ENCODE results near the gene CBX4. TPM values are rescaled to one million over a fixed set of nuclear protein-coding genes. Genes with fewer than 3 reads are reported as not detected.

CBX4 gene
- total RNA-seq, 1 donor from 2014 or later = 16.9 TPM

DNA sequence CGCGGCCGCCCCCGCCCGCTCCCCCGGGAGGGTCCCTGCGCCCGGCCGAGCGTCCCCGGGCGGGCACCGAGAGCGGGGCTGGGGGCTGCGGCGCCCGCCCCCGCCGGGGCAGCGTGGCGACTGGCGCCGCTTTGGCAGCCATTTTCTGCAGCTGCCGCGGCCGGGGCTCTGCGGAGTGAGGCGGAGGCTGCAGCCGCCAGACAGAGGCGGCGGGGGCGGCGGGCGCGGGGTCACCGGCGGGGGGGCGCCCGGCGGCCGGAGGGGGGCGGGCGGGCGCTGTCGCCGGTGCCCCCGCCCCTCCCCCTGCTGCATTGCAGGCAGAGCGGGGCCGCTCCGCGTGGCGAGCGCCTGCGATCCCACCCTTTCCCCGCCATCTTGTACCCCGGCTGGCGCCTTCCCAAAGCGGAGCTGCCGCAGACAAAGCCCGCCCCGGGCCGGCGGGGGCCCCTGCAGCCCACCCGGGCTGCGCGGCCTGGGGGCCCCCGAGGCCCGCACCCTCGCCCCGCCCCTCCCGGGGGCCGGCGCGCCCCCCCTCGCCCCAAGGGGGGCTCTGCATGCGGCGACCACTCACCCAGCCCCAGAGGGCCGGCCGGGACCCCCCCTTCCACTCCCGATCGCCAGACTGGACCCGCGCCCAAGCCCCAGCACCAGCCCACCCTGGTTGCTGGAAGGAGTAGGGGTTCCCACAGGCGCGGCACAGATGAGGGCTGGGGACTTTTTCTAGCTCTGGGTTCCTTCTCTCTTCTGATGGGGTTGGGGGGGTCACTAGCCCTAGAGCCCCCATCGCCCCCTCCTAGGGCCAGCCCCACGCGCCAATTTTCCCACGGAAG is 25.7 kb downstream of the CBX4 start:
- peaks cover 9% of the 10 kb centered on the region for H3K9me3 Mint-ChIP-seq (ENCODE audit: unreplicated experiment)
- TF ChIP-seq EZH2 (IDR thresholded peaks at IDR 0.05; ENCODE audit: insufficient read depth, low read length) = no peak
- TF ChIP-seq, protein P1, sequence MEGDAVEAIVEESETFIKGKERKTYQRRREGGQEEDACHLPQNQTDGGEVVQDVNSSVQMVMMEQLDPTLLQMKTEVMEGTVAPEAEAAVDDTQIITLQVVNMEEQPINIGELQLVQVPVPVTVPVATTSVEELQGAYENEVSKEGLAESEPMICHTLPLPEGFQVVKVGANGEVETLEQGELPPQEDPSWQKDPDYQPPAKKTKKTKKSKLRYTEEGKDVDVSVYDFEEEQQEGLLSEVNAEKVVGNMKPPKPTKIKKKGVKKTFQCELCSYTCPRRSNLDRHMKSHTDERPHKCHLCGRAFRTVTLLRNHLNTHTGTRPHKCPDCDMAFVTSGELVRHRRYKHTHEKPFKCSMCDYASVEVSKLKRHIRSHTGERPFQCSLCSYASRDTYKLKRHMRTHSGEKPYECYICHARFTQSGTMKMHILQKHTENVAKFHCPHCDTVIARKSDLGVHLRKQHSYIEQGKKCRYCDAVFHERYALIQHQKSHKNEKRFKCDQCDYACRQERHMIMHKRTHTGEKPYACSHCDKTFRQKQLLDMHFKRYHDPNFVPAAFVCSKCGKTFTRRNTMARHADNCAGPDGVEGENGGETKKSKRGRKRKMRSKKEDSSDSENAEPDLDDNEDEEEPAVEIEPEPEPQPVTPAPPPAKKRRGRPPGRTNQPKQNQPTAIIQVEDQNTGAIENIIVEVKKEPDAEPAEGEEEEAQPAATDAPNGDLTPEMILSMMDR (IDR thresholded peaks at IDR 0.05; ENCODE audit: insufficient read depth, low read depth, low read length) = no peak
- H2AFZ ChIP-seq (ENCODE audit: low read depth, low read length) = no peak overlapping the region
- no peaks in the 10 kb centered on the region for H3K36me3 ChIP-seq (ENCODE audit: insufficient read depth, low read length)
- no peak overlapping the region for H3K27ac ChIP-seq (ENCODE audit: low read depth, low read length)
- H3K4me2 ChIP-seq (ENCODE audit: low read length) = peak overlapping the region; percentile 81
- H3K9me3 ChIP-seq (ENCODE audit: insufficient read depth, low read depth, low read length) = no peaks in the 10 kb centered on the region
- H3K27me3 Mint-ChIP-seq (ENCODE audit: low read depth, unreplicated experiment) = peaks cover 50% of the 10 kb centered on the region
- H3K36me3 Mint-ChIP-seq (ENCODE audit: low read depth, unreplicated experiment) = peaks cover 2% of the 10 kb centered on the region
- peaks cover 20% of the 10 kb centered on the region for H3K4me1 ChIP-seq (ENCODE audit: insufficient read depth, low read length)
- no peaks in the 10 kb centered on the region for H4K20me1 ChIP-seq (ENCODE audit: insufficient read depth, low read length)
- peaks cover 6% of the 10 kb centered on the region for H3K4me1 Mint-ChIP-seq (ENCODE audit: low read depth, unreplicated experiment)
- H3K27me3 ChIP-seq (ENCODE audit: insufficient read depth, low read length) = peaks cover 63% of the 10 kb centered on the region
- DNase-seq (ENCODE audit: low read depth) (no peak), FAIRE-seq (no peak)
- H3K4me3 Mint-ChIP-seq (ENCODE audit: unreplicated experiment) = no peak overlapping the region
- H3K79me2 ChIP-seq (ENCODE audit: insufficient read depth, low read length) = no peaks in the 10 kb centered on the region
- H3K4me3 ChIP-seq (ENCODE audit: insufficient read depth, low read depth, low read length) = no peak overlapping the region
- H3K9ac ChIP-seq (ENCODE audit: low read length) = no peak overlapping the region
- H3K27ac Mint-ChIP-seq (ENCODE audit: unreplicated experiment) = no peak overlapping the region

DNA sequence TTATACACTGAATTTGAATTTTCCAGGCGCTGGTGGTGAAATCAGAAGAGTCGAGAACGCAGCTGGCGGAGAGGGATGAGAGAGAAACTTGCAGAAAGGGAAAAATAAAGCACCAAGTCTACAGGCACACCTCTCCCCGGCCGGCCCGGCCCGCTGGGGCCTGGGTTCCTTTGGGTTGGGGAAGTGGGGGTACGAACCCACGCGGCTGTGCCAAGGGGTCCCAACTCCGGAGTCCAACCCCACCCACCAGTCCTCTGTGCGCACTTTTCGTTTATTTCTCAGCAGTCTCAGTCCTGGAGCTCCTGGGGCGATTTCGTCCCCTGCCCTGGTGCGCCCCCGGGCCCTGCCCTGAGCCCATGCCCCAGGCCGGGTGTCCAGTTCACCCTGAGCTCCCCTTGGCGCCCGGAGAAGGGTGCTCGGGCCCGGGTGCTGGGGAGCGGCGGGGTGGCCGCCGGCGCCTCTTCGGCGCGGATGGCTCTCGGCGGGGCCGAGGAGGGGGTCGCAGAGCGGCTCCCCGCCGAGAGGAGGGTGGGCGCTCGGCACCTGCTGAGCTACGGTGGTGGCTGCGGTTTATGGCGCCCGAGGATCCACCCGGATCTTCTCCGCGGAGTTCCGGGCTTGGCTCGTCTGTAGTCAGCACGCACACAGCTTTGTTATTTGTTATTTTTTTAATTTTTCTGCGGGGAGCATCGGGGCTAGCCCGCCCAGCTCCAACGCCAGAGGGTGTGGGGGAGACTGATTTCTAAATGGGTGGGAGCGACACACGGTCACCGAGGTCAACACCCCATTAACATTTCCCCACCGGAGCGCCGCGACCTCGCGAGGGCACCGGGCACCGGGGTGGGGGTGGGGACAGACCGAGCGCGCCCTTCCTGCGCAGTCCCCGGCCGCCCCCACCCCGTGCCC is 26.6 kb downstream of the CBX4 start:
- Histone ChIP-seq H3K4me3 (ENCODE audit: insufficient read depth, low read depth, low read length) (peak overlapping the region; percentile 33), H4K20me1 (ENCODE audit: insufficient read depth, low read length) (no peaks in the 10 kb centered on the region), H3K9ac (ENCODE audit: low read length) (no peak overlapping the region), H3K4me2 (ENCODE audit: low read length) (peak overlapping the region; percentile 81), H3K4me1 (ENCODE audit: insufficient read depth, low read length) (peaks cover 20% of the 10 kb centered on the region), H3K79me2 (ENCODE audit: insufficient read depth, low read length) (no peaks in the 10 kb centered on the region), H3K36me3 (ENCODE audit: insufficient read depth, low read length) (no peaks in the 10 kb centered on the region), H3K27ac (ENCODE audit: low read depth, low read length) (no peak overlapping the region), H2AFZ (ENCODE audit: low read depth, low read length) (peak overlapping the region; percentile 26), H3K9me3 (ENCODE audit: insufficient read depth, low read depth, low read length) (no peaks in the 10 kb centered on the region), H3K27me3 (ENCODE audit: insufficient read depth, low read length) (peaks cover 68% of the 10 kb centered on the region)
- DNase-seq (ENCODE audit: low read depth) = no peak
- Mint-ChIP-seq H3K4me1 (ENCODE audit: low read depth, unreplicated experiment) (peaks cover 6% of the 10 kb centered on the region), H3K27ac (ENCODE audit: unreplicated experiment) (peak overlapping the region; percentile 69), H3K4me3 (ENCODE audit: unreplicated experiment) (peak overlapping the region; percentile 64), H3K27me3 (ENCODE audit: low read depth, unreplicated experiment) (peaks cover 50% of the 10 kb centered on the region), H3K36me3 (ENCODE audit: low read depth, unreplicated experiment) (peaks cover 2% of the 10 kb centered on the region), H3K9me3 (ENCODE audit: unreplicated experiment) (peaks cover 13% of the 10 kb centered on the region)
- FAIRE-seq = no peak
- TF ChIP-seq EZH2 (IDR thresholded peaks at IDR 0.05; ENCODE audit: insufficient read depth, low read length) = peak; percentile 92
- TF ChIP-seq, protein P1 (IDR thresholded peaks at IDR 0.05; ENCODE audit: insufficient read depth, low read depth, low read length) = no peak
